Type B pancreatic cell (in vitro differentiated cells): ENCODE results near the gene TPMT. TPM values are rescaled to one million over a fixed set of nuclear protein-coding genes. Genes with fewer than 3 reads are reported as not detected.

ENCODE experiments used
- DNase-seq: peaks from one replicate; pipeline ENCODE4 v3.0.0; 2021; ENCODE audit warnings: mixed read lengths; ENCODE audit not compliant: unreplicated experiment; ENCODE audit errors: extremely low spot score
- H3K27ac Mint-ChIP-seq: 2 replicates; pipeline ENCODE4 v1.8.0; 2021; ENCODE audit warnings: mild to moderate bottlenecking, mixed read lengths
- H3K27me3 Mint-ChIP-seq: 2 replicates; pipeline ENCODE4 v1.8.0; 2021; ENCODE audit warnings: mixed read lengths
- H3K36me3 Mint-ChIP-seq: 2 replicates; pipeline ENCODE4 v1.8.0; 2021; ENCODE audit warnings: mixed read lengths
- H3K4me1 Mint-ChIP-seq: one replicate; pipeline ENCODE4 v1.8.0; 2021; ENCODE audit warnings: mixed read lengths; ENCODE audit not compliant: unreplicated experiment
- H3K4me3 Mint-ChIP-seq: 2 replicates; pipeline ENCODE4 v1.8.0; 2021; ENCODE audit warnings: mild to moderate bottlenecking, mixed read lengths
- H3K9me3 Mint-ChIP-seq: 2 replicates; pipeline ENCODE4 v1.8.0; 2021; ENCODE audit warnings: mixed read lengths
- total RNA-seq: library from RNA; stranded (reverse); gene quantifications from 2 replicates; pipeline ENCODE4 v1.2.1, GENCODE V29; 2021; ENCODE audit warnings: low replicate concordance
- TF ChIP-seq, protein P1 (sequence below): fragments of 200-600 bp; sonication (generic); conservative IDR thresholded peaks from 2 replicates; pipeline ENCODE4 v1.5.0; 2021; ENCODE audit warnings: antibody characterized with exemption, mild to moderate bottlenecking

TPMT gene
- total RNA-seq, 1 donor from 2014 or later = 12.8 TPM

DNA sequence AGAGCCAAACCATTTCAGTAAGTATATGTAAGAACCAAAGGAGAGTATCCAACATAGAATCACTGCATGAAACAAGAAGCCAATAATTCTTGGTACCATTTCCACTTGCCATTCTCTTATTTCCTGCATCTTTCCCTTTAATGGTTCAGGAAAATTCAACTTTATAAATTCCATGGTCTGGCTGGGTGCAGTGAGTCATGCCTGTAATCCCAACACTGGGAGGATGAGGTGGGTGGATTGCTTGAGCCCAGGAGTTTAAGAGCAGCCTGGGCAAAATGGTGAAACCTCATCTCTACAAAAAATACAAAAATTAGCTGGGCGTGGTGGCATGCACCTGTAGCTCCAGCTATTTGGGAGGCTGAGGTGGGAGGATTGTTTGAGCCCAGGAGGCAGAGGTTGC lies 53.6 kb downstream of the TPMT start:
- Mint-ChIP-seq H3K4me3 (no peak overlapping the region), H3K9me3 (no peaks in the 10 kb centered on the region), H3K36me3 (no peaks in the 10 kb centered on the region), H3K27ac (no peak overlapping the region), H3K27me3 (peaks cover 2% of the 10 kb centered on the region), H3K4me1 (no peaks in the 10 kb centered on the region)
- TF ChIP-seq, protein P1, sequence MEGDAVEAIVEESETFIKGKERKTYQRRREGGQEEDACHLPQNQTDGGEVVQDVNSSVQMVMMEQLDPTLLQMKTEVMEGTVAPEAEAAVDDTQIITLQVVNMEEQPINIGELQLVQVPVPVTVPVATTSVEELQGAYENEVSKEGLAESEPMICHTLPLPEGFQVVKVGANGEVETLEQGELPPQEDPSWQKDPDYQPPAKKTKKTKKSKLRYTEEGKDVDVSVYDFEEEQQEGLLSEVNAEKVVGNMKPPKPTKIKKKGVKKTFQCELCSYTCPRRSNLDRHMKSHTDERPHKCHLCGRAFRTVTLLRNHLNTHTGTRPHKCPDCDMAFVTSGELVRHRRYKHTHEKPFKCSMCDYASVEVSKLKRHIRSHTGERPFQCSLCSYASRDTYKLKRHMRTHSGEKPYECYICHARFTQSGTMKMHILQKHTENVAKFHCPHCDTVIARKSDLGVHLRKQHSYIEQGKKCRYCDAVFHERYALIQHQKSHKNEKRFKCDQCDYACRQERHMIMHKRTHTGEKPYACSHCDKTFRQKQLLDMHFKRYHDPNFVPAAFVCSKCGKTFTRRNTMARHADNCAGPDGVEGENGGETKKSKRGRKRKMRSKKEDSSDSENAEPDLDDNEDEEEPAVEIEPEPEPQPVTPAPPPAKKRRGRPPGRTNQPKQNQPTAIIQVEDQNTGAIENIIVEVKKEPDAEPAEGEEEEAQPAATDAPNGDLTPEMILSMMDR = no peak
- no peak for DNase-seq

DNA sequence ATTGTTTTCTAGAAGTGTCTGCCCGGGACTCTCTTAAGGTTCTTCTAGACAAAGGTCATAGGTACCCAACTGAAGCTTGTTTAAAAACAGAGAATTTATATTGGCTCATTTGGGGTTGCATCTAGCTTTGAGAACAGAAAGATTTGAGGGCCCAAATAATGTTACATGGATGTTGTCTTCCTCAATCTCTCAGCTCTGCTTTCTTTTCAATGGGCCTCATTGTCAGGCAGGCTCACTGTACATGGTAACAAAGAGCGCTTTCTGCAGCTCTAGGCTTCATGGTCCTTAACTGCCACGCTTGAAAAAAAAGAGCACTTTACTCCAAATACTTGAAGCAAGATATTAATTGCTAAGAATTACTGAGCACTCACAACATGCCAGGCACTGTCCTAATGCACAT lies 54.6 kb downstream of the TPMT start:
- Mint-ChIP-seq H3K27me3 (peaks cover 2% of the 10 kb centered on the region), H3K36me3 (no peaks in the 10 kb centered on the region), H3K9me3 (no peaks in the 10 kb centered on the region), H3K4me3 (no peak overlapping the region), H3K4me1 (no peaks in the 10 kb centered on the region), H3K27ac (no peak overlapping the region)
- no peak for DNase-seq
- TF ChIP-seq, protein P1 = no peak

GRCh38 chr6:18099511-18099910 lies 55.4 kb downstream of the TPMT start:
- TF ChIP-seq, protein P1 = no peak
- H3K27ac Mint-ChIP-seq = no peak overlapping the region
- no peak for DNase-seq
- no peaks in the 10 kb centered on the region for H3K36me3 Mint-ChIP-seq
- no peaks in the 10 kb centered on the region for H3K4me1 Mint-ChIP-seq
- no peaks in the 10 kb centered on the region for H3K9me3 Mint-ChIP-seq
- H3K27me3 Mint-ChIP-seq = peaks cover 2% of the 10 kb centered on the region
- H3K4me3 Mint-ChIP-seq = no peak overlapping the region

GRCh38 chr6:18096423-18096822 lies 58.5 kb downstream of the TPMT start:
- H3K9me3 Mint-ChIP-seq = no peaks in the 10 kb centered on the region
- H3K27me3 Mint-ChIP-seq = no peaks in the 10 kb centered on the region
- H3K36me3 Mint-ChIP-seq = no peaks in the 10 kb centered on the region
- TF ChIP-seq, protein P1 = no peak
- H3K27ac Mint-ChIP-seq = no peak overlapping the region
- H3K4me1 Mint-ChIP-seq = no peaks in the 10 kb centered on the region
- H3K4me3 Mint-ChIP-seq = no peak overlapping the region
- DNase-seq = no peak

DNA sequence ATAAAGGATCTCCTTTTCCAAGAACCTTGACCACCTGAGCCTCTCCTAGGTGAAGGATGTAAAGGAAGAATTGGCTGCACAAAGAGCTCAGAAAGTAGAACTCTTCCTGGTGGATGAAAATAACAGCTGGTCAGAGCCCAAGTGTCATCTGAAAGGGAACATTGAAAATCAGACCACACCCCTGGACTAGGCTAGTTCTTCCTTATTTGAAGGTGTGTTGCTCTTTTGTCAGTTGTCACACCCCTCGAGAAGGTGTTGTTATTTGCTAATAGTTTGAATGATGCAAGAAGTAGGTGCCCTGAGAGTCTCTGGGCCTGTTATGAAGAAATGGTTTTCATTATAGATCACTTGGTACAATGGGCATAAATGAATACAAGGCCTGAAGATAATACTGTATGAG lies 63.5 kb downstream of the TPMT start:
- H3K4me3 Mint-ChIP-seq = no peak overlapping the region
- TF ChIP-seq, protein P1 = no peak
- no peak overlapping the region for H3K27ac Mint-ChIP-seq
- no peaks in the 10 kb centered on the region for H3K9me3 Mint-ChIP-seq
- peaks cover 4% of the 10 kb centered on the region for H3K4me1 Mint-ChIP-seq
- DNase-seq = no peak
- no peaks in the 10 kb centered on the region for H3K36me3 Mint-ChIP-seq
- H3K27me3 Mint-ChIP-seq = no peaks in the 10 kb centered on the region

GRCh38 chr6:18090349-18090786 lies 64.5 kb downstream of the TPMT start:
- H3K36me3 Mint-ChIP-seq = no peaks in the 10 kb centered on the region
- peaks cover 2% of the 10 kb centered on the region for H3K9me3 Mint-ChIP-seq
- H3K27me3 Mint-ChIP-seq = no peaks in the 10 kb centered on the region
- no peak for DNase-seq
- no peak overlapping the region for H3K4me3 Mint-ChIP-seq
- TF ChIP-seq, protein P1 = no peak
- H3K27ac Mint-ChIP-seq = no peak overlapping the region
- peaks cover 4% of the 10 kb centered on the region for H3K4me1 Mint-ChIP-seq
